HepG2 (cell line): ENCODE data around the gene POU2F2. TPM values are rescaled to one million over a fixed set of nuclear protein-coding genes. Genes with fewer than 3 reads are reported as not detected.

Experiments used
- CBX1 ChIP-seq: IDR thresholded peaks from one replicate; pipeline ENCODE4 v1.6.1; 2016; ENCODE audit warnings: antibody characterized with exemption, low read depth
- FOXP1 ChIP-seq, 2 experiments: fragments of 450-650 bp in 1 of 2; IDR thresholded peaks; 2 replicates each; pipeline ENCODE4 v1.6.1; 2017 to 2018; ENCODE audit warnings: antibody characterized with exemption in 1 of 2
- HOXA9 ChIP-seq: sonication (generic); formaldehyde crosslinking; IDR thresholded peaks from 2 replicates; pipeline ENCODE4 v1.8.1; 2022; ENCODE audit warnings: missing genetic modification reagents, mild to moderate bottlenecking, moderate library complexity, borderline replicate concordance
- IRF2 ChIP-seq: IDR thresholded peaks from 2 replicates; pipeline ENCODE4 v1.6.1; 2018; ENCODE audit warnings: missing genetic modification reagents, missing compliant biosample characterization
- KDM1A ChIP-seq: IDR thresholded peaks from 2 replicates; pipeline ENCODE4 v1.6.1; 2016; ENCODE audit warnings: missing compliant biosample characterization
- KLF16 ChIP-seq, 2 experiments: sonication (generic) in 1 of 2; formaldehyde crosslinking in 1 of 2; IDR thresholded peaks; 2 replicates each; pipeline versions ENCODE4 v1.6.1 to v1.8.0; 2016 to 2023; ENCODE audit warnings: missing genetic modification reagents in 2 of 2, missing compliant biosample characterization in 1 of 2
- MBD4 ChIP-seq: IDR thresholded peaks from 2 replicates; pipeline ENCODE4 v1.6.1; 2012; ENCODE audit warnings: low read length, inconsistent platforms, borderline replicate concordance
- PLRG1 ChIP-seq: fragments of 450-650 bp; conservative IDR thresholded peaks from 2 replicates; pipeline ENCODE4 v1.6.1; 2016
- PRMT3 ChIP-seq: sonication (generic); formaldehyde crosslinking; IDR thresholded peaks from 2 replicates; pipeline ENCODE4 v1.8.1; 2022; ENCODE audit warnings: low read depth, mild to moderate bottlenecking, moderate library complexity, missing genetic modification reagents, borderline replicate concordance
- RFX5 ChIP-seq: IDR thresholded peaks from 2 replicates; pipeline ENCODE4 v1.6.1; 2011; ENCODE audit warnings: low read depth, low read length, improper control_type of control experiment
- SNAPC2 ChIP-seq: sonication (generic); formaldehyde crosslinking; IDR thresholded peaks from 2 replicates; pipeline ENCODE4 v1.8.1; 2022; ENCODE audit warnings: mild to moderate bottlenecking, missing genetic modification reagents
- SP4 ChIP-seq: sonication (generic); formaldehyde crosslinking; IDR thresholded peaks from 2 replicates; pipeline ENCODE4 v1.8.1; 2023; ENCODE audit warnings: mild to moderate bottlenecking, missing genetic modification reagents
- SUZ12 ChIP-seq: fragments of 150-350 bp; IDR thresholded peaks from 2 replicates; pipeline ENCODE4 v1.6.1; 2014; ENCODE audit warnings: low read depth, low read length
- ZNF670 ChIP-seq: sonication (generic); formaldehyde crosslinking; IDR thresholded peaks from 2 replicates; pipeline ENCODE4 v1.8.0; 2022; ENCODE audit warnings: mild to moderate bottlenecking, missing genetic modification reagents, borderline replicate concordance
- polyA plus RNA-seq, 8 experiments: library from polyadenylated mRNA; depleted of rRNA in 3 of 8; stranded (reverse) in 7 of 8; unstranded in 1 of 8; fragments of >200 nt; fragmentation: Illumina TruSeq in 4 of 8; extraction: Trizol in 4 of 8; gene quantifications; 2 replicates each; pipeline versions ENCODE4 v1.2.1 to v1.2.3, GENCODE V29; 2011 to 2016; ENCODE audit warnings: low read depth in 4 of 8, missing spikeins in 1 of 8, mixed read lengths in 1 of 8; ENCODE audit not compliant: insufficient read depth in 1 of 8
- total RNA-seq, 5 experiments: library from RNA; depleted of rRNA; stranded (reverse); fragments of >200 nt; fragmentation: Illumina TruSeq; extraction: Trizol; gene quantifications; 2 replicates each; pipeline ENCODE4 v1.2.3, GENCODE V29; 2016; ENCODE audit warnings: low read depth in 1 of 5
- TF ChIP-seq, protein P1 (sequence below): sonication (generic); formaldehyde crosslinking; IDR thresholded peaks from 2 replicates; pipeline ENCODE4 v1.8.1; 2023; ENCODE audit warnings: mild to moderate bottlenecking, missing genetic modification reagents, borderline replicate concordance
- TF ChIP-seq, protein P2 (sequence below): sonication (generic); formaldehyde crosslinking; IDR thresholded peaks from 2 replicates; pipeline ENCODE4 v1.8.1; 2022; ENCODE audit warnings: mild to moderate bottlenecking, missing genetic modification reagents
- TF ChIP-seq, protein P3 (sequence below): sonication (generic); formaldehyde crosslinking; IDR thresholded peaks from 2 replicates; pipeline ENCODE4 v1.5.1; 2020; ENCODE audit warnings: mild to moderate bottlenecking, missing genetic modification reagents, moderate library complexity
- TF ChIP-seq, protein P4 (sequence below): sonication (generic); formaldehyde crosslinking; IDR thresholded peaks from 2 replicates; pipeline ENCODE4 v1.9.0; 2021; ENCODE audit warnings: mild to moderate bottlenecking, missing genetic modification reagents
- TF ChIP-seq, protein P5 (sequence below): sonication (generic); formaldehyde crosslinking; IDR thresholded peaks from 2 replicates; pipeline ENCODE4 v1.4.0; 2020; ENCODE audit warnings: missing genetic modification reagents

The POU2F2 gene
- total and polyA plus RNA-seq, 2 of the 13 experiments (the other 11 are each of a cell fraction or from before 2014, with no cell fraction given), result 0.09 to 0.17 TPM

DNA sequence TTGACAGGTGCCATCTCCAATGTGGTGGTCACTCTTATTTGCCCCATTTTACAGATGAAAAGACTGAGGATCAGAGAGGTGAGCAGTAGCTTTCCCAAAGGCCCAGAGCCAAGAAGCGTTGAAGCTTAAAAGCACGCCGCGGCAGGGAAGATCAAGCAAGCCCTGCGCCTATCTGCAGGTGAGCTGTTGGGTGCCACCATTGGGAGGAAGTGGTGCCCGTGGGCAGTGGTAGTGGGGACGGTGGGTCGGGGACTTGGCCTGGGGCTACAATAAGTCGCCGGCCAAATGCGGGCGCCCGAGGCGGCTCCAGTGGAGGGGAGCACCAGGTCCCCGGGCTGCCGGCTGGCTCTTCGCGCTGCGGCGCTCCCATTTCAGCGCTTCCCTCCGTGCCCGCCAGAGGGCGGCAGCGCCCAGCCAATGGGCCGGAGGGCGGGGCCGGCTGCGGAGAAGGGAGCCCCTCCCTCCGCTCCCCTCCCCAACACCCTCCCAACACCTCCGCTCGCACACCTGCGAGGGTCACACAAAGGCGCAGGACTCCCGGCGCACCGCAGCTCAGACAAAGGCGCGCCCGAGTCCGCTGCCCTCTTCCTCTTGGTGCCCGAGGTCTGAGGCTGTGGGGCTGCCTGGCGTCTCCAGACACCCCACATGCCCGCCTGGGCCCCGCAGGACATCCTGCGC is 744 bp upstream of the POU2F2 start (continued):
- no peak for TF ChIP-seq KLF16 (CRISPR knock-in tag; IDR thresholded peaks at IDR 0.05)
- TF ChIP-seq SUZ12, result no peak
- no peak for TF ChIP-seq ZNF670 (CRISPR knock-in tag)
- TF ChIP-seq SNAPC2 (CRISPR knock-in tag), result no peak
- TF ChIP-seq, protein P1, sequence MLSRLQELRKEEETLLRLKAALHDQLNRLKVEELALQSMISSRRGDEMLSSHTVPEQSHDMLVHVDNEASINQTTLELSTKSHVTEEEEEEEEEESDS, result no peak
- TF ChIP-seq, protein P2, sequence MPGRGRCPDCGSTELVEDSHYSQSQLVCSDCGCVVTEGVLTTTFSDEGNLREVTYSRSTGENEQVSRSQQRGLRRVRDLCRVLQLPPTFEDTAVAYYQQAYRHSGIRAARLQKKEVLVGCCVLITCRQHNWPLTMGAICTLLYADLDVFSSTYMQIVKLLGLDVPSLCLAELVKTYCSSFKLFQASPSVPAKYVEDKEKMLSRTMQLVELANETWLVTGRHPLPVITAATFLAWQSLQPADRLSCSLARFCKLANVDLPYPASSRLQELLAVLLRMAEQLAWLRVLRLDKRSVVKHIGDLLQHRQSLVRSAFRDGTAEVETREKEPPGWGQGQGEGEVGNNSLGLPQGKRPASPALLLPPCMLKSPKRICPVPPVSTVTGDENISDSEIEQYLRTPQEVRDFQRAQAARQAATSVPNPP, result no peak
- no peak for TF ChIP-seq HOXA9 (CRISPR knock-in tag)
- no peak for TF ChIP-seq PLRG1
- TF ChIP-seq IRF2, result no peak
- TF ChIP-seq, protein P3, sequence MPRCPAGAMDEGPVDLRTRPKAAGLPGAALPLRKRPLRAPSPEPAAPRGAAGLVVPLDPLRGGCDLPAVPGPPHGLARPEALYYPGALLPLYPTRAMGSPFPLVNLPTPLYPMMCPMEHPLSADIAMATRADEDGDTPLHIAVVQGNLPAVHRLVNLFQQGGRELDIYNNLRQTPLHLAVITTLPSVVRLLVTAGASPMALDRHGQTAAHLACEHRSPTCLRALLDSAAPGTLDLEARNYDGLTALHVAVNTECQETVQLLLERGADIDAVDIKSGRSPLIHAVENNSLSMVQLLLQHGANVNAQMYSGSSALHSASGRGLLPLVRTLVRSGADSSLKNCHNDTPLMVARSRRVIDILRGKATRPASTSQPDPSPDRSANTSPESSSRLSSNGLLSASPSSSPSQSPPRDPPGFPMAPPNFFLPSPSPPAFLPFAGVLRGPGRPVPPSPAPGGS (CRISPR knock-in tag), result no peak
- TF ChIP-seq, protein P4, sequence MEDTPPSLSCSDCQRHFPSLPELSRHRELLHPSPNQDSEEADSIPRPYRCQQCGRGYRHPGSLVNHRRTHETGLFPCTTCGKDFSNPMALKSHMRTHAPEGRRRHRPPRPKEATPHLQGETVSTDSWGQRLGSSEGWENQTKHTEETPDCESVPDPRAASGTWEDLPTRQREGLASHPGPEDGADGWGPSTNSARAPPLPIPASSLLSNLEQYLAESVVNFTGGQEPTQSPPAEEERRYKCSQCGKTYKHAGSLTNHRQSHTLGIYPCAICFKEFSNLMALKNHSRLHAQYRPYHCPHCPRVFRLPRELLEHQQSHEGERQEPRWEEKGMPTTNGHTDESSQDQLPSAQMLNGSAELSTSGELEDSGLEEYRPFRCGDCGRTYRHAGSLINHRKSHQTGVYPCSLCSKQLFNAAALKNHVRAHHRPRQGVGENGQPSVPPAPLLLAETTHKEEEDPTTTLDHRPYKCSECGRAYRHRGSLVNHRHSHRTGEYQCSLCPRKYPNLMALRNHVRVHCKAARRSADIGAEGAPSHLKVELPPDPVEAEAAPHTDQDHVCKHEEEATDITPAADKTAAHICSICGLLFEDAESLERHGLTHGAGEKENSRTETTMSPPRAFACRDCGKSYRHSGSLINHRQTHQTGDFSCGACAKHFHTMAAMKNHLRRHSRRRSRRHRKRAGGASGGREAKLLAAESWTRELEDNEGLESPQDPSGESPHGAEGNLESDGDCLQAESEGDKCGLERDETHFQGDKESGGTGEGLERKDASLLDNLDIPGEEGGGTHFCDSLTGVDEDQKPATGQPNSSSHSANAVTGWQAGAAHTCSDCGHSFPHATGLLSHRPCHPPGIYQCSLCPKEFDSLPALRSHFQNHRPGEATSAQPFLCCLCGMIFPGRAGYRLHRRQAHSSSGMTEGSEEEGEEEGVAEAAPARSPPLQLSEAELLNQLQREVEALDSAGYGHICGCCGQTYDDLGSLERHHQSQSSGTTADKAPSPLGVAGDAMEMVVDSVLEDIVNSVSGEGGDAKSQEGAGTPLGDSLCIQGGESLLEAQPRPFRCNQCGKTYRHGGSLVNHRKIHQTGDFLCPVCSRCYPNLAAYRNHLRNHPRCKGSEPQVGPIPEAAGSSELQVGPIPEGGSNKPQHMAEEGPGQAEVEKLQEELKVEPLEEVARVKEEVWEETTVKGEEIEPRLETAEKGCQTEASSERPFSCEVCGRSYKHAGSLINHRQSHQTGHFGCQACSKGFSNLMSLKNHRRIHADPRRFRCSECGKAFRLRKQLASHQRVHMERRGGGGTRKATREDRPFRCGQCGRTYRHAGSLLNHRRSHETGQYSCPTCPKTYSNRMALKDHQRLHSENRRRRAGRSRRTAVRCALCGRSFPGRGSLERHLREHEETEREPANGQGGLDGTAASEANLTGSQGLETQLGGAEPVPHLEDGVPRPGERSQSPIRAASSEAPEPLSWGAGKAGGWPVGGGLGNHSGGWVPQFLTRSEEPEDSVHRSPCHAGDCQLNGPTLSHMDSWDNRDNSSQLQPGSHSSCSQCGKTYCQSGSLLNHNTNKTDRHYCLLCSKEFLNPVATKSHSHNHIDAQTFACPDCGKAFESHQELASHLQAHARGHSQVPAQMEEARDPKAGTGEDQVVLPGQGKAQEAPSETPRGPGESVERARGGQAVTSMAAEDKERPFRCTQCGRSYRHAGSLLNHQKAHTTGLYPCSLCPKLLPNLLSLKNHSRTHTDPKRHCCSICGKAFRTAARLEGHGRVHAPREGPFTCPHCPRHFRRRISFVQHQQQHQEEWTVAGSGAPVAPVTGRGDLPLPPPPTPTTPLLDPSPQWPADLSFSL (CRISPR knock-in tag), result no peak
- no peak for TF ChIP-seq CBX1
- TF ChIP-seq, protein P5, sequence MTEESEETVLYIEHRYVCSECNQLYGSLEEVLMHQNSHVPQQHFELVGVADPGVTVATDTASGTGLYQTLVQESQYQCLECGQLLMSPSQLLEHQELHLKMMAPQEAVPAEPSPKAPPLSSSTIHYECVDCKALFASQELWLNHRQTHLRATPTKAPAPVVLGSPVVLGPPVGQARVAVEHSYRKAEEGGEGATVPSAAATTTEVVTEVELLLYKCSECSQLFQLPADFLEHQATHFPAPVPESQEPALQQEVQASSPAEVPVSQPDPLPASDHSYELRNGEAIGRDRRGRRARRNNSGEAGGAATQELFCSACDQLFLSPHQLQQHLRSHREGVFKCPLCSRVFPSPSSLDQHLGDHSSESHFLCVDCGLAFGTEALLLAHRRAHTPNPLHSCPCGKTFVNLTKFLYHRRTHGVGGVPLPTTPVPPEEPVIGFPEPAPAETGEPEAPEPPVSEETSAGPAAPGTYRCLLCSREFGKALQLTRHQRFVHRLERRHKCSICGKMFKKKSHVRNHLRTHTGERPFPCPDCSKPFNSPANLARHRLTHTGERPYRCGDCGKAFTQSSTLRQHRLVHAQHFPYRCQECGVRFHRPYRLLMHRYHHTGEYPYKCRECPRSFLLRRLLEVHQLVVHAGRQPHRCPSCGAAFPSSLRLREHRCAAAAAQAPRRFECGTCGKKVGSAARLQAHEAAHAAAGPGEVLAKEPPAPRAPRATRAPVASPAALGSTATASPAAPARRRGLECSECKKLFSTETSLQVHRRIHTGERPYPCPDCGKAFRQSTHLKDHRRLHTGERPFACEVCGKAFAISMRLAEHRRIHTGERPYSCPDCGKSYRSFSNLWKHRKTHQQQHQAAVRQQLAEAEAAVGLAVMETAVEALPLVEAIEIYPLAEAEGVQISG (CRISPR knock-in tag), result peak; percentile 35; the same call in 1 of the 2 replicates
- no peak for TF ChIP-seq MBD4
- peak; percentile 55 for TF ChIP-seq SP4
- TF ChIP-seq RFX5, result no peak
- TF ChIP-seq PRMT3 (CRISPR knock-in tag), result no peak
- TF ChIP-seq FOXP1 (IDR thresholded peaks at IDR 0.05), result no peak
- TF ChIP-seq FOXP1 (CRISPR knock-in tag; IDR thresholded peaks at IDR 0.05), result no peak
- no peak for TF ChIP-seq KDM1A (CRISPR knock-in tag)
